Activated CD8-positive, alpha-beta memory T cell treated with anti-CD3 and anti-CD28 coated beads for 24 hours (primary cell): ENCODE measurements around the gene ACVR2B.

Source experiments
- DNase-seq: peaks from one replicate; pipeline ENCODE4 v3.0.0-alpha.2; 2020

The ACVR2B gene

GRCh38 chr3:38534180-38534579 is 80.5 kb downstream of the ACVR2B start:
- no peak for DNase-seq

- no peak for DNase-seq
Observed at GRCh38 chr3:38534604-38535003, 80.9 kb downstream of the ACVR2B start.

GRCh38 chr3:38536671-38537070 is 83.0 kb downstream of the ACVR2B start:
- DNase-seq = no peak

DNA sequence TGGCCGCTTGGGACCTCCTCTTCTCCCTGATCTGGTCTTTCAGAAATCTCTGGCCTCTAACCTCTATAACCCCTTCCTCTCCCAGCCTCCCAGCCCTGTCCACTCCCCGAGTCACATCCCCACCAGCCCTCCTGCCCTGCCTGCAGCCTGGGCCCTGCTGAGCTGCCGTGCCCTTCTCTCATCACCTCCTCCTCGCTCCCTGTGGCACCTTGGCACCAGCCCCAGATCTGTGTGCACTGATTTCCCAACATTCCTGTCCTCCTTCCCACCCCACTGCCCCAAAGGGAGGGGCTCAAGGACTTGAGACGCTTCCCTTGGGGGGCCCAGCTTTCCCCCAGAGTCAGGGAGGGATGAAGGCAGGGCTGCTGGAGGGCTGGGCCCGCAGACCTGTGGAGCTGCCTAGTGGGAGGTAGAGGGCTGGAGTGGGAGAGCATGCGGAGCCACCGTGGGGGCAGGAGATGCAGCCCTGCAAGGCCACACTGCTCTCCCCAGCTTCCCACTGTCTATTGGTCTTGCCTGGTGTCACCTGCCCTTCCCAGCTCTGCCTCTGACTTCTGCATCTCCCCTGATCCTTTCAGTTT is 85.2 kb downstream of the ACVR2B start:
- peak; percentile 24 for DNase-seq

DNA sequence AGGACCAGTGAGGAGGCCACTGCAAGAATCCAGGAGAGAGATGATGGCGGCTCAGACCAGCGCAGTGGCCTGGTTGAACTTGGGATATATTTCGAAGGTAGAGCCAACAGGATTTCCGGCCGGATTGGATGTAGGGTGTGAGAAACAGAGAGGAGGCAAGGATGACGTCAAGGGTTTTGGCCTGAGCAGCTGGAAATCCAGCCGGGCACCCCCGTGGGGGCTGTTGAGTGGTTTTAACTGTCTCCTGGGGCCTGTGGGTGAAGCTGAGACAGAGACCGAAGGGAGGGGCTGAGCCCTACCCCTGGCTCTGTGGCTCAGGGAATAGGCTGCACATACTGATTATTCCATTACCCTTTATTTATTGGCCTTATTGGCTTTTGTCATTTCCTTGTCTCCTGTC is 88.1 kb downstream of the ACVR2B start:
- DNase-seq = no peak
